Epithelial cell of esophagus (primary cell): ENCODE measurements around the gene NAALADL2.

Experiments
- DNase-seq: peaks from one replicate; pipeline ENCODE4 v3.0.0; 2010; ENCODE audit warnings: low read depth
- H3K4me3 ChIP-seq: 2 replicates; pipeline ENCODE4 v1.5.1; 2011; ENCODE audit warnings: mild to moderate bottlenecking, low read length, control low read depth
- CTCF ChIP-seq: IDR thresholded peaks from 2 replicates; pipeline ENCODE4 v1.5.1; 2011; ENCODE audit warnings: low read depth, mild to moderate bottlenecking, low read length, control low read depth, inconsistent platforms; ENCODE audit not compliant: insufficient read depth; ENCODE audit errors: missing control alignments

NAALADL2 gene

GRCh38 chr3:175749981-175750380 lies 890.8 kb downstream of the NAALADL2 start:
- no peak overlapping the region for H3K4me3 ChIP-seq
- no peak for TF ChIP-seq CTCF
- no peak for DNase-seq

- no peak for DNase-seq
- no peak overlapping the region for H3K4me3 ChIP-seq
- no peak for TF ChIP-seq CTCF
These were observed 892.0 kb downstream of the NAALADL2 start for GRCh38 chr3:175751089-175751488.

GRCh38 chr3:175763948-175764347 lies 904.8 kb downstream of the NAALADL2 start:
- no peak for TF ChIP-seq CTCF
- H3K4me3 ChIP-seq = no peak overlapping the region
- no peak for DNase-seq

- DNase-seq = no peak
- H3K4me3 ChIP-seq = no peak overlapping the region
- no peak for TF ChIP-seq CTCF
These were observed 905.6 kb downstream of the NAALADL2 start for GRCh38 chr3:175764722-175765121.

GRCh38 chr3:175770426-175770825 lies 911.3 kb downstream of the NAALADL2 start:
- H3K4me3 ChIP-seq = no peak overlapping the region
- no peak for DNase-seq
- no peak for TF ChIP-seq CTCF

- TF ChIP-seq CTCF = no peak
- no peak overlapping the region for H3K4me3 ChIP-seq
- DNase-seq = no peak
These were observed 918.4 kb downstream of the NAALADL2 start for GRCh38 chr3:175777495-175777894.

GRCh38 chr3:175777965-175778364 lies 918.8 kb downstream of the NAALADL2 start:
- no peak for DNase-seq
- no peak overlapping the region for H3K4me3 ChIP-seq
- no peak for TF ChIP-seq CTCF
